SK-MEL-5 (cell line): ENCODE data around the gene NPEPL1. TPM values are rescaled to one million over a fixed set of nuclear protein-coding genes. Genes with fewer than 3 reads are reported as not detected.
"Not testable (repeated sequence)": the region's sequence is repeated elsewhere in the genome, so short reads cannot be mapped to it uniquely, and the experiment has no call there.

Source experiments
- DNase-seq: peaks from one replicate; pipeline ENCODE4 v3.0.0-alpha.2; 2016; ENCODE audit warnings: low read depth, low spot score
- in situ Hi-C: cut with HindIII; loops from 2 replicates; pipeline ENCODE4 v1.10.0; 2016; ENCODE audit warnings: low sequenced_read_pairs, high pct_unique_total_duplicates, low pct_unique_long_range_greater_than_20kb
- total RNA-seq: library from RNA; depleted of rRNA; stranded (reverse); fragments of >200 nt; shearing (Covaris generic); gene quantifications from 2 replicates; pipeline ENCODE4 v1.2.3, GENCODE V29; 2014

NPEPL1 gene
- total RNA-seq, 1 experiment from 2014 or later = 3.2 TPM

DNA sequence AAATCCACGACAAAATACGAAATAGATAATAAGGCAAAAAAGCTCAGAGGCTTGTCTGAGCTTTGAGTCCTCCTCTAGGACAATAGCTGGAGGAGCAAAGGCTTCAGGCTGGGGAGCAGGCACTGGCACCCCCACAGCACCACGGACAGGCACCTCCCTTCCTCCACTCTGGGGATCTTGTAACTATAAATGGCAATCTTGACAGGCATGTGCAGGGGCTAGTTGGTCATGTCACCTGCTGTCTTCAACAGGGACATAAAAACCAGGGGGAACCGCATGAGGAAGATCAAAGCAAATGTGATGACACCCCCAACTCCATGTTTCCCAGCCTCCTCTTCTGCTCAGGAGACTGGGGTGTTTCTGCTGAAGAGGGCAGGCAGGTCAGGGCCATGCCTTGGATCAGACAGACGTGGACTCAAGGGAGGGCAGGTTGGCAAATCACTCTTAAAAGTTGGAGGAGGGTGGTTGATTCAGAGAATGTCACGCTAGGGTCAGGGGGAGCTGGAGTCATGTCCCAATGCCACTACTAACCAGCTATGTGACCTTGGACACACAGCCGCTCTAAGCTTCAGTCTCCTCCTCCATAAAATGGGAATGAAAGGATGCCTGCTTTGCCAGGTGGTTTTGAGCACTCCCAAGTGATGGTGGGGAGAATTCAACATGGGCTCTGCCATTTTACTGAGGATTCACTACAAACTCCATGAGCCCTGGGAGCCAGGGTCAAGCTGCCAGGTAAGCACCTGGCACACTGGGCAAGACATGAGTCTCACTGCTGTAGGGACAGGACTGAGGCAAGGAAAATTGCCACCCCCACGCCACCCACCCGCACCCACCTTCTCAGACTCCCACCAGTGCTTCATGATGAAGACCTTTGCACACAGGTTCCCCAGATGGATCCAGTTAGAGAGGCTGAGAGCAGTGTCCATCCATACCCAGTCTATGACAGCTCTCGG is 48.0 kb downstream of the NPEPL1 start:
- in situ Hi-C loops = no loop called here
- no peak for DNase-seq

DNA sequence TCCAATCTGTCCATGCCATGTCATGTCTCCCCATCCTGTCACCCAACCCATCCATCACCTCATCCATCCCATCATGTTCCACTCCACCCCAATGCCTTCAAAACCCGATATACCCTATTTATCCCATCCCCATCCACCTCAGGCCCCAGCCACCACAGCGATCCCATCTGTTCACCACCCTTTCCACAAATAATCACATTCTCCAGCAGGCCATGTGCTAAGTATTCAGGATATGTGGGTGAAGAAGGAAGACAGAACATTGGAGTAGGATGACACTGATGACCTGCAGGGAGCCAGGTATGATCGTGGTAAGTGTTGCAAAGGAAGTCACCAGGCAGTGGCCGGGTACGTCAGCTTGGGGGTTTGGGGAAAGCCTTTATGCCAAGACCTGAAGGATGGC is 48.8 kb downstream of the NPEPL1 start:
- in situ Hi-C loops = no loop called here
- DNase-seq = no peak

- no peak for DNase-seq
- in situ Hi-C loops = no loop called here
Measured at GRCh38 chr20:58742668-58743566, 50.3 kb downstream of the NPEPL1 start.

DNA sequence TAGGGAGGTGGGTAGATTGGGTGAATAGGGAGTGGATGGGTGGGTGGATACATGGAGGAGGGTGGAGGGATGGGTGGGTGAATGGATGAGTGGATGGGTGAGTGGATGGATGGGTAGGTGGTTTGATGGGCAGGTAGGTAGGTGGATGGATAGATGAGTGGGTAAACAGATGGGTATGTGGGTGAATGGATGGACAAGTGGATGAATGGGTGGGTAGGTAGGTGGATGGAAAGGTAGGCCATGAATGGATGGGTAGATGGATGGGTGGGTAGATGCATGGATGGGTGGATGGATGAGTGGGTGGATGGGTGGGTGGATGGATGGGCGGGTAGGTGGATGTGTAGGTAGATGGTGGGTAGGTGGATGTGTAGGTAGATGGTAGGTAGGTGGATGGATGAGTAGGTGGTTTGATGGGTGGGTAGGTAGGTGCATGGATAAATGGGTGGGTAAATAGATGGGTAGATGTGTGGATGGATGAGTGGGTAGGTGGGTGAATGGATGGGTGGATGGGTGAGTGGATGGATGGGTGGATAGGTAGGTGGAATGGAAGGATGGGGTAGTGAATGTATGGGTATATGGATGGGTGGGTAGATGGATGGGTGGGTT is 51.4 kb downstream of the NPEPL1 start:
- in situ Hi-C loops = no loop called here
- DNase-seq = no peak

- in situ Hi-C loops = no loop called here
- DNase-seq = no peak
Measured at GRCh38 chr20:58744836-58745235, 52.2 kb downstream of the NPEPL1 start.

DNA sequence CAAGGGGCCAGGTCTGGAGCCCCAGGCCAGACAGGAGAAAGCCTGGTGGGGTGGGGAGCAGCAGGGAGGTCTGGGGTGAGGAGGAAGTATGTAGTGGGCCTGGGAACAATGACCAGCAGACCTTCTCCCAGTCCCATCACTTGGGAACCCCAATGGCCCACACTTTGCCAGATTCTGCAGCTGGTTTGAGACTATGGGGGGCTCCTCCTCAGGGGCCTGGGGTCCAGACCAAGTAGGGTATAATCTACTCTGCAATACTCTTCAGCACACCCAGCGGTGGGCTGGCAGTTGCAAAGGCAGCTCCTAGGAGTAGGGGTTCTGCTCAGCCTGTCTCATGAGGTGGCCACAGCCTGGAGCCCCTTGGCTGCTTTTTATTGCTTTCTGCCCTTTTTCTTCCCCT is 52.8 kb downstream of the NPEPL1 start:
- no peak for DNase-seq

DNA sequence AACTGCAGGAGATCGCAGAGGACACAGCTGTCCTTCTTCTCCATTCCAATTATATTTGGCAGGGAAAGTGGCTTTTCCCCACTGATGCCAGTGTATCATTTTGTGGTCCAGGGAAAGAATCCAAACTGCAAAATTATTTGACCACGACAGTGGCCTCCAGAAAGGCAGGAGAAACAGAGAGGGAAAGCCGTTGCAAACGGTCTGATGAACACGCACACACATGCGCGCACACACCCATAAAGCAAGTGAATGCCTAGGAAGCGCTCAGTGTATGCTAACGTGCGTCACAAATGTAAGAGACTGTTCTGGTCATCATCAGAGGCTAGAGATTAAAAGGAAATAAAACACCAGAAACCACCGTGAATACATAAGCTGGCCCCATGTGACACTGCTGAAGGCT is 54.0 kb downstream of the NPEPL1 start:
- in situ Hi-C loops = no loop called here
- no peak for DNase-seq

More for the DNA sequence above, 52.8 kb downstream of the NPEPL1 start:
- in situ Hi-C loops = no loop called here

DNA sequence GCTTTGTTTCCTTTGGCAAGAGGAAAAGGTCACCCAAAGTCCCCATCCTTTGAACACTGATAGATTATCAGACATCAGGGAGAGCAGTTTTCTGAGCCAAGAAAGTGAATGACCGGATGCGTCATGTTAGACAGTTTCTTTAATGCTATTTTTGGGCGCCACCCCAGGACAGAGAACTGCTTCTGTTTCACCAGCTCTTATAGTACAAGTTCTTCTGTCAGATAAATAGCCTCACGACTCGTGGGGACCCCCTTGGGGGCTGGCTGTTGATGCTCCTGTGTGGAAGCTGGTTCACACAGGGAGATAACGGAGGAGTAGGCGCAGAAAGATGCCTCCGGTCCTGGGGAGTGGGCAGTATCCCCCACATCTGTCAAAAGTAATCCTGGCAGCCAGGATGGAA is 54.6 kb downstream of the NPEPL1 start:
- DNase-seq = no peak
- in situ Hi-C loops = no loop called here

DNA sequence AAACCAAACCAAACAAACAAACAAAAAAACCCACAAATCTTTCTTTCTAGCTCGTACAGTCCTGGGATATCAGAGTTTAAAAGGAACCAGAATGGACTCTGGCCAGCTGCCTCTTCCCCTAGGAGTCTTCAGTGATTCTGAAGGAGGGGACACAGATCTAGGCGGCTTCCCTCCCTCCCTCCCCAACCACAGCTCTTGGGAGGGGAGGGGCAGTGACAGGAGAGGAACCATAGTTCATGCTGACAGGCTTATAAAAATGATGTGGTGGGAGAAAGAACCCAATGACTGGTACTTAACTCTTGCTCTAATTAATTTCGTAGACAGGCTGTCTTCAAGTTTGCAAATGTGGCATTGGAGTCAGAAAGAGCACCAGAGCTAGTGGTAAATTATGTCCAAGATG is 56.0 kb downstream of the NPEPL1 start:
- no peak for DNase-seq
- in situ Hi-C loops = no loop called here

DNA sequence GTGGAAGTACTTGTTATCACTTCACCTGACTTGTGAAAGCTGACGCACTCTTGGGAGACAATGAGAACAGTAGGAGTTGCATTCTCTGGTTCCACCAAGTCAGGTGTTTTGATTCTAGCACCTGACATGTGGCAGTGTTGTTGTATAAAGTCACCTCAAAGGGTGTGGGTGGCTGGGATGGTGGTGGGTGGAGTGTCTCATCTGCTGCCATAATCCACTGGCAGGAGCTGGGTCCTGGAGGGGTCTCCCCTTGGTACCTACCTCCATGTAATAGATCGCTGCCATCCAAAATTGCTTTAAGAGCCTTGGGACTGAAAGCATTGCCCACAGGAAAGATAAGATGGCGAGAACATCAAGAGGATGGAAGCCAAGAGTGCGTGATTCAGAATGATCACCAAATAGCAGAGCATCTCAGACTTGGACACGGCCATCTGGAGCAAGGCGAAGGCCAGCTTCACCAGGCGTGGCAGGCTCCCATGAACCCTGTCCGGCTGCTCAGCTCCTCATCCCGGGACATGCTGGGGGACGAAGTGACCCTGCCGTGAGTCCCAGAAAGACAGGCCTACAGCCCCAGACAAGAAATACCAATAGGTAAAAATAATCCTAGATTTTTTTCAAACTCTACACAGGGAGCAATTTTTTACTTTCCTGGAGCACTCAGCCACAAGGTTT is 56.6 kb downstream of the NPEPL1 start:
- DNase-seq = no peak
- in situ Hi-C loops = no loop called here

GRCh38 chr20:58749979-58750378 is 57.4 kb downstream of the NPEPL1 start:
- in situ Hi-C loops = no loop called here
- no peak for DNase-seq

- in situ Hi-C loops = not testable (repeated sequence)
Measured at GRCh38 chr20:58750706-58751105, 58.1 kb downstream of the NPEPL1 start.

DNA sequence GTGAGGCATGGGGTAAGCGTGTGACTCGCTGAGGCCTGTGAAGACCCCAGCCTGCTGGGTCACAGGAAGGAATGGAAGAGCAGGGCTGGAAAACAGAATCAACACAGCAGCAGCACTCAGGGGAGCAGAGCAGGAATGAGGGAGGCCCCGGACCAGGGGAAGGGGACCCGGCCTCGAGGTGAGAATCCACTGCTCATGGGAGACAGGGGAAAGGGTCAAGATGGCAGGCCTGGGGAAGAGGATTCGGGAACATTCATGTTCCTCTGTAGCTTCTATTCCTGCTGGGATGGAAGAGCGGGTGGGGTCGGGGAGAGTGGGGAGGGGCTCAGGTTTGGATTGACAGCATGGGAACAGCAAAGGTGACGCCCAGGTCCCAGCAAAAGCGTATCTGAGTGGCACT is 59.4 kb downstream of the NPEPL1 start:
- in situ Hi-C loops = no loop called here
- DNase-seq = no peak

More at GRCh38 chr20:58750706-58751105, 58.1 kb downstream of the NPEPL1 start:
- not testable (repeated sequence) for DNase-seq

DNA sequence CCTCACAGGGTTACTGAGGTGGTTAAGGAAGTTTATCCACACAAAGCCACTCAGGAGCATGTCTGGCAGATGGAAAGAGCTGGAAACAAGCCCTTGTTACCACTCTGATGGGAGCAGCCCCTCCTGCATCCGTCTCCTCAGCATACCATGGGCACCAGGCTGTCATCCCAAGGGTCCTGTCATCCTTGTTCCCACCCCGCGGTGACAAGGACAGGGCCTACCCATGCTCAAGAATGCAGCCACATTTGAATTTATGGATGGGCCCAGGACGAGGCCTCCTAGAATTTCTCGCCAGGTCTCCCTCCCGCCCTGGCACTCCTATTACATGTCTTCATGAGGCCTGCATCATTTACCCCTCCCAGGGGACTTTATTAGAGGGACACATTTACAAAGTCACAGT is 60.0 kb downstream of the NPEPL1 start:
- no peak for DNase-seq
- in situ Hi-C loops = no loop called here

DNA sequence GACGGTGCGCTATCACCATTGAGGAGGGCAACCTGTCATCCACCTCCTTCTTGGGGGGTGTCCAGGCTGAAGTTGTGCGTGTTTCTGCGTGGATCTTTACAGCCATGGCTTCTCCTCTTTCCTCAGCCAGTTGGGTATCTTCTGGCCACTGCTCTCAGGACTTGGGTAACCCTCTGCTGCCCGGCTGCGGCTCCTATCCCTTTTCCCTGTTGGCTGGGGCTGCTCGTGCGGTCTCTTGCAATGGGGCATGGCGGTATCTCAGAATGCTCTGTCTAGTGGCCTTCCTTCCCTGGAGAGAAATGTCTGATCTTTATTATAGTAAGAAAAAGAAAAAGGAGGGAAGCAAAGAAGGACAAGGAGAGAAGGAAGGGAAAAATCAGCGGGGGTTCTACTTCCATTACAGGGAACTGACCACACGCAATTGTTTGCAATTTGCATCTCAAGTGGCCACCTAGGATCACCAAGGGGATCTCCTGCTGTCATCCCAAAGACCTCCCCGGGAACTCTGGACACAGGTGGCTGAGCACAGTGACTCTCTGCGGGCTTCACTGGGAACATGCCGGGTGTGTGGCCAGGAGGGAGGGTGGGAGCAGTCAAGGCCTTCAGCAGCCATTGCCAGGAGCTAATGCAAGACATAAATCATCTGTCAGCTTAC is 60.8 kb downstream of the NPEPL1 start:
- DNase-seq = no peak
- in situ Hi-C loops = no loop called here

DNA sequence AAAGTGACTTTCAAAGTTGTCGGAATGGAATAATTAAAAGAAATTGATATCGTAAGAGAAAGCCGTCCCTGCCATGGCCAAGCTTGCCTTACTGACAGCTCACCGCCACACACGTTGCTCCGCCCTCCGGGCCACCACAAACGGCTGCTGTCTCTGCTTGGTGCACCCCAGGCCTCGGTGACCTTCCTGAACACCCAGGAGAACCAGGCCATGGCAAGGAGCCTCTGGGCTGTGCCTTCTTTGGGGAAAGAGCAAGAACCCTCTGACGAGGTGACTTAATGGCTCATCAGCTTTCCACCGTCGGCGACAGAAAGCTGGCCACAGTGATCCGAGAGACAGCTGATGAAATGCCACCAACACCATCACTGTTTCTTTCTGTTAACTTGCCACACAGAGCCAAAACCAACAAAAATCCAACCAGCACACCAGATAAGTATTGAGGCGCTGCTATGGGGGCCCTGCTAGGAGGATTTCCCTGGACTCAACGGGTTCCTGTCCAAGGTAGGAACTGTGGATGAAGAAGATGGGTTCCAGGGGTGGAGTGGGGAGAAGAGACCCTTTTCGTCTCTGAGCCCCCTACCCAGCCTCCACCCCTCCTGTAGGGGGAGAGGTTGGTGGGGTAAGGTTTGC is 61.4 kb downstream of the NPEPL1 start:
- DNase-seq = no peak
- in situ Hi-C loops = no loop called here

- no peak for DNase-seq
- in situ Hi-C loops = no loop called here
Measured at GRCh38 chr20:58754584-58754983, 62.0 kb downstream of the NPEPL1 start.
